Skeletal muscle tissue (tissue), 4 donors: ENCODE data around the gene SPRR2F. TPM values are rescaled to one million over a fixed set of nuclear protein-coding genes. Genes with fewer than 3 reads are reported as not detected.
"Not testable (repeated sequence)": the region's sequence is repeated elsewhere in the genome, so short reads cannot be mapped to it uniquely, and the experiment has no call there.

Source experiments
- H3K27ac ChIP-seq: one replicate; pipeline ENCODE4 v1.7.0; 2013; ENCODE audit warnings: mild to moderate bottlenecking, low read depth, low read length, inconsistent platforms
- H3K27me3 ChIP-seq, 3 donors: one replicate each; pipeline ENCODE4 v1.7.0; 2013; ENCODE audit warnings: low read length in 3 of 3; ENCODE audit not compliant: control insufficient read depth in 3 of 3, insufficient read depth in 3 of 3
- H3K36me3 ChIP-seq, 3 donors: one replicate each; pipeline ENCODE4 v1.7.0; 2013; ENCODE audit warnings: low read length in 3 of 3; ENCODE audit not compliant: control insufficient read depth in 3 of 3, insufficient read depth in 3 of 3
- H3K4me1 ChIP-seq, 3 donors: one replicate each; pipeline ENCODE4 v1.7.0; 2013; ENCODE audit warnings: low read length in 3 of 3, mild to moderate bottlenecking in 3 of 3; ENCODE audit not compliant: control insufficient read depth in 3 of 3, insufficient read depth in 3 of 3
- H3K4me3 ChIP-seq, 3 donors: one replicate each; pipeline ENCODE4 v1.7.0; 2013; ENCODE audit warnings: low read length in 3 of 3
- H3K9ac ChIP-seq, 3 donors: one replicate each; pipeline ENCODE4 v1.7.0; 2013; ENCODE audit warnings: low read length in 3 of 3, mild to moderate bottlenecking in 3 of 3, moderate library complexity in 2 of 3, low read depth in 1 of 3
- H3K9me3 ChIP-seq, 3 donors: one replicate each; pipeline ENCODE4 v1.7.0; 2013; ENCODE audit warnings: low read length in 3 of 3; ENCODE audit not compliant: control insufficient read depth in 3 of 3
- total RNA-seq: library from RNA; depleted of rRNA; stranded (reverse); fragments of >200 nt; gene quantifications from one replicate; pipeline ENCODE4 v1.2.3, GENCODE V29; 2014
- donor health status: Osteomylitis.

Gene SPRR2F
- total RNA-seq: not detected

GRCh38 chr1:153113416-153113815 is at the start of gene SPRR2F:
Gene SPRR2F (minus strand): TSS chr1:153113516. CDS start chr1:153112733, 783 bp downstream.
- Histone ChIP-seq H3K27me3 (no peaks in the 10 kb centered on the region), H3K4me3 (no peak within 1 kb of the TSS), H3K27ac (no peak within 1 kb of the TSS), H3K9ac (no peak within 1 kb of the TSS), H3K4me1 (no peaks in the 10 kb centered on the region), H3K9me3 (no peaks in the 10 kb centered on the region), H3K36me3 (no peaks in the 10 kb centered on the region)

- Histone ChIP-seq H3K9me3 (peaks cover 0 to 5% (median 3%) of the 10 kb centered on the region in 3 donors), H3K27ac (no peak overlapping the region), H3K27me3 (peaks cover 0 to 2% (median 0%) of the 10 kb centered on the region in 3 donors), H3K4me1 (no peaks in the 10 kb centered on the region), H3K36me3 (no peaks in the 10 kb centered on the region), H3K4me3 (no peak overlapping the region), H3K9ac (no peak overlapping the region)
Observed at GRCh38 chr1:153155541-153155940, 42.2 kb upstream of the SPRR2F start.

DNA sequence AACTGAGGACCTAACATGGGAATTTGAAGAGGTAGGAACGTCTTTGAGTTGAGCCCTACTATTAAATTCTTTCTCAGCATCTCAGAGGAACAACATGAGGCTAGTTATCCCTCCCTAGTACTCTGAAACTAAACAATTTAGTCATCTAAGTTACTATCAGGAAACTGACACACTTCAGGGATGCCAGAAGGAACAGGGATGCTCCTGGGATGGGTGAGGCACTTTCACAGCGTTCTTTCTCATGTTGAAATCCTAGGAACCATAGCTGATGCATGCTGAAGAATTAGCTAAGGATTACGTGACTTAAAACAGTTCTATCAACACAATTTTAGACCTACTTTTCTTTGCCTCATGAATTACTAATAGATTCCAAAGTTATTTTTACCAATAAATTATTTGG is 39.2 kb upstream of the SPRR2F start:
- Histone ChIP-seq H3K36me3 (no peaks in the 10 kb centered on the region), H3K27me3 (peaks cover 0 to 2% (median 0%) of the 10 kb centered on the region in 3 donors), H3K9ac (no peak overlapping the region), H3K9me3 (no peaks in the 10 kb centered on the region), H3K27ac (no peak overlapping the region), H3K4me3 (no peak overlapping the region), H3K4me1 (no peaks in the 10 kb centered on the region)

DNA sequence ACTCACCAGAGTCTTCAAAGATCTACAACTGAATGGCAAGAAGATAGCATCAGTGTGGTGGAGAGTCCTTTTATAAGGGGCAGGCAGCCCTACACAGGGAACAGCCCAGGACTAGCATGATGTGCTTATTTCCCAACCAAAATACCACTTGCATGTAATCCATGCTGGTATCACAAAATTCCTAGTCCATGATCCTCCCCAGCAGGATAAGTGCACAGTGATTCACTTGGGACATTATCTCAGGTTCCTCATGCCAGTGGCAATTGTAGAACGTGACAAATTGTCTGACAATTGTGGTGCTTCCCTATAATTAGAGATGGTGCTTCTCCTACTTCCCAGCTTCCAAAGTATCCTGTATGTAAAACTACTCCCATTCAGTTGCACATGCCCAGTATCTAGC is 37.5 kb upstream of the SPRR2F start, which contains the start of gene SPRR2G:
SPRR2G (minus strand) TSS at position 45 of the 400 bp plus-strand sequence. CDS start 780 bp downstream, outside the sequence.
- peaks cover 0 to 2% (median 0%) of the 10 kb centered on the region in 3 donors for H3K27me3 ChIP-seq
- no peaks in the 10 kb centered on the region for H3K9me3 ChIP-seq
- no peaks in the 10 kb centered on the region for H3K4me1 ChIP-seq
- no peak within 1 kb of the TSS for H3K27ac ChIP-seq
- H3K9ac ChIP-seq: no peak within 1 kb of the TSS
- no peak within 1 kb of the TSS for H3K4me3 ChIP-seq
- no peaks in the 10 kb centered on the region for H3K36me3 ChIP-seq

GRCh38 chr1:153141377-153141776 is 28.1 kb upstream of the SPRR2F start:
- no peak overlapping the region for H3K27ac ChIP-seq
- no peaks in the 10 kb centered on the region for H3K27me3 ChIP-seq
- H3K4me3 ChIP-seq: no peak overlapping the region
- H3K4me1 ChIP-seq: no peaks in the 10 kb centered on the region
- H3K9me3 ChIP-seq: no peaks in the 10 kb centered on the region
- no peaks in the 10 kb centered on the region for H3K36me3 ChIP-seq
- H3K9ac ChIP-seq: no peak overlapping the region

DNA sequence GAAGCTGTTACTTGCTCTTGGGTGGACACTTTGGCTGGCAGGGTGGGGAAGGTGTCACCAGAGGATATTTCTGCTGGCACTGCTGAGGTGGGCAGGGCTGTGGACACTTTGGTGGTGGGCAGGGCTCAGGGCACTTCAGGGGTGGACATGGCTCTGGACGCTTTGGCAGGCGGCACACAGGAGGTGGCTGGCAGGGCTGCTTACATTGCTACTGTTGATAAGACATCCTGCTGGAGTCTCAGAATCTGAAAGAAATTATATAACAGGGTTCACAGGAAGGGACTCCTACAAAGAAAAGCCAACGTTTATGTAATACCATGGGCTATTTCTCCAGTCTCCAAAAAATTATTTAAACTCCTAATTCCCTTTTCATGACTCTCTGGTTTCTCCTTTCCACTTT is 27.2 kb upstream of the SPRR2F start:
- Histone ChIP-seq H3K27me3 (no peaks in the 10 kb centered on the region), H3K36me3 (no peaks in the 10 kb centered on the region), H3K27ac (no peak overlapping the region), H3K4me1 (no peaks in the 10 kb centered on the region), H3K9me3 (no peaks in the 10 kb centered on the region), H3K9ac (no peak overlapping the region), H3K4me3 (no peak overlapping the region)

- Histone ChIP-seq H3K27ac (no peak overlapping the region), H3K27me3 (no peaks in the 10 kb centered on the region), H3K9ac (no peak overlapping the region), H3K36me3 (no peaks in the 10 kb centered on the region), H3K4me3 (no peak overlapping the region), H3K9me3 (peaks cover 0 to 3% (median 0%) of the 10 kb centered on the region in 3 donors), H3K4me1 (no peaks in the 10 kb centered on the region)
Observed at GRCh38 chr1:153133743-153134142, 20.4 kb upstream of the SPRR2F start.

DNA sequence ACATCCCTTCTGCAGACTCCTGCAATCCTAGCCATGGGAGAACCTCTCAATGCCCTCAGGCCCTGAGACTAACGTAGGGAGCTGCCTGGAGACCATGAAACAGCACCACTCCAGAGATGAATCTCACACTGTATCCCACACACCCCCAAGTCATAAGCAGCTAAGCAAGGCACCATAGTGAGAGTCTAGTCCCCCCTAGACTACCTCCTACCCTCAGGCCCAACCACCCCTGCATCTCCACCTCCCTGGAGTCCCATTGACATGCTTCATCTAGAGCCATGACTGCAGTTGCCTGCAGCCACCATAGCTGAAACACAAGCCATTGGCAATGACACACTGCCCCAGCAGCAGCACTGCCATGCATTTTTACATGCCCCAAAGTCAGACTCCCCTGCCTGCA is 20.0 kb upstream of the SPRR2F start:
- Histone ChIP-seq H3K36me3 (no peaks in the 10 kb centered on the region), H3K9me3 (peaks cover 0 to 3% (median 0%) of the 10 kb centered on the region in 3 donors), H3K9ac (no peak overlapping the region), H3K4me3 (no peak overlapping the region), H3K27me3 (no peaks in the 10 kb centered on the region), H3K4me1 (no peaks in the 10 kb centered on the region), H3K27ac (no peak overlapping the region)

DNA sequence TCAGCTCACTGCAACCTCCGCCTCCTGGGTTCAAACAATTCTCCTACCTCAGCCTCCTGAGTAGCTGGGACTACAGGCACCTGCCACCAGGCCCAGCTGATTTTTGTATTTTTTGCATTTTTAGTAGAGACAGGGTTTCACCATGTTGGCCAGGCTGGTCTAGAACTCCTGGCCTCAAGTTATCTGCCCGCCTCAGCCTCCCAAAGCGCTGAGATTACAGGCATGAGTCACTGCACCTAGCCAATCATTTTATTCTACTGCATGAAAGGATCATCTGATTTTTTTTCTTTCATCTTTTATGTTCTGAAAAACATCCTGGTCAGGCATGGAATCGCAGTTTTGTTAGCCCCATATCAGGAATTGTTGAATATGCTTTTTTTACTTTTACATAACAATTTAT is 15.4 kb upstream of the SPRR2F start:
- H3K27ac ChIP-seq, H3K9ac ChIP-seq, H3K4me3 ChIP-seq, H3K4me1 ChIP-seq, H3K27me3 ChIP-seq, H3K9me3 ChIP-seq, H3K36me3 ChIP-seq: not testable (repeated sequence)

DNA sequence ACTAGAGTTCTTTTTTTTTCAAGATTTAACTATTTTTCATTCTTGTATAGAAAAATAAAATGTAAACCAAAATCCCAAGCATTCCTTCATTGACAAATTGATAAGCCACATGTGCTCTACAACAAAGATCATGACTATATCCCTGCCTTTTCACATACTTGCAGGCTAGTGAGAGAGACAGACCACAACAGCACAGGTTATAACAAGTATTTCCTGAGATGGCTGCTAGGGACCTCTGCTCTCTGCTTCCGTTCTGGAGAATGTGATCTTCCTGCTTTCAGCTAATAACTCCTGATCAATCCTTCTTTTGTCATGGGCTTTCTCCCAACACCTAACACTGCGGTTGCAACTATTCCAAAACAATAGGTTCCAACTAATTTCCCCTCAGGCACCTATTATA is 14.0 kb upstream of the SPRR2F start:
- Histone ChIP-seq H3K36me3 (no peaks in the 10 kb centered on the region), H3K4me1 (no peaks in the 10 kb centered on the region), H3K4me3 (no peak overlapping the region), H3K9ac (no peak overlapping the region), H3K9me3 (no peaks in the 10 kb centered on the region), H3K27me3 (no peaks in the 10 kb centered on the region), H3K27ac (no peak overlapping the region)

DNA sequence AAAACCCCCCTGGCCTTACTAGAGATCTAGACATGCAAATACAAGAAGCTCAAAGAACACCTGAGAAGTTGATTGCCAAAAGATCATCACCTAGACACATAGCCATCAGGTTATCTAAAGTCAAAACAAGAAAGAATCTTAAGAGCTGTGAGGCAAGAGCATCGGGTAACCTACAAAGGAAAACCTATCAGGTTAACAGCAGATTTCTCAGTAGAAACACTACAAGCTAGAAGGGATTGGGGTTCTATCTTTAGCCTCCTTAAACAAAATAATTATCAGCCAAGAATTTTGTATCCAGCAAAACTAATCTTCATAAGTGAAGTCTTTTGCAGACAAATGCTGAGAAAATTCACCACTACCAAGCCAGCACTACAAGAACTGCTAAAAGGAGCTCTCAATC is 12.2 kb upstream of the SPRR2F start:
- Histone ChIP-seq H3K4me1 (no peaks in the 10 kb centered on the region), H3K36me3 (no peaks in the 10 kb centered on the region), H3K27ac (no peak overlapping the region), H3K27me3 (no peaks in the 10 kb centered on the region), H3K4me3 (no peak overlapping the region), H3K9me3 (no peaks in the 10 kb centered on the region), H3K9ac (no peak overlapping the region)
